ENCODE data around the gene LRMDA. TPM values are rescaled to one million over a fixed set of nuclear protein-coding genes. Genes with fewer than 3 reads are reported as not detected.

Gene LRMDA
- total RNA-seq, 2 experiments from 2014 or later, result not detected

DNA sequence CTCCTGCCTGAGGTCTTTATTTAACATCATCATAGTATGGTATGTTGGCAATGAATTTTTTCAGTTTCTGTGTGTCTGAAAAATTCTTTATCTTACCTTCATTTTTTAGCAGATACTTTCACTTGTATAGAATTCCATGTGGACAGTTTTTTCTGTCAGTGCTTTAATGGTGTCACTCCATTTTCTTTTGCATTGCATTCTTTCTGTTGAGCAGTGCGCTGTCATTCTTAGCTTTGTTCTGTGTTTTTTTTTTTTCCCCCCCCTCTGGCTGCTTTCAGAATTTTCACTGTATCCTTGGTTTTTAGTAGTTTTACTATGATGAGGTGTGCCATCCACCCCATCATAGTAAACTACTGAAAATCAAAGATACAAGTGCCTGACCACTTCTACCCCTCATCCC lies 120.7 kb downstream of the LRMDA start:
- Mint-ChIP-seq H3K27me3 (peaks cover 30% of the 10 kb centered on the region), H3K9me3 (peaks cover 8% of the 10 kb centered on the region), H3K36me3 (ENCODE audit: low read depth) (no peaks in the 10 kb centered on the region), H3K4me1 (ENCODE audit: low read depth) (no peaks in the 10 kb centered on the region), H3K27ac (no peak overlapping the region), H3K4me3 (no peak overlapping the region)
- Histone ChIP-seq H3K4me1 (ENCODE audit: insufficient read depth, low read length) (no peaks in the 10 kb centered on the region), H3K4me3 (ENCODE audit: low read length) (no peak overlapping the region), H3K9me3 (ENCODE audit: control insufficient read depth in 1 of 2, insufficient read depth in 1 of 2, low read length in 2 of 2) (no peaks in the 10 kb centered on the region), H3K36me3 (ENCODE audit: insufficient read depth, low read length) (no peaks in the 10 kb centered on the region), H3K27me3 (ENCODE audit: control insufficient read depth in 1 of 2, insufficient read depth in 2 of 2, low read length in 2 of 2) (peaks cover 3 to 6% of the 10 kb centered on the region in 2 experiments), H3K27ac (ENCODE audit: low read depth in 1 of 2, low read length in 2 of 2) (no peak overlapping the region)
- ChIA-PET CTCF (no interaction called here), POLR2A (no interaction called here)
- no peak for DNase-seq
- TF ChIP-seq, protein P1, sequence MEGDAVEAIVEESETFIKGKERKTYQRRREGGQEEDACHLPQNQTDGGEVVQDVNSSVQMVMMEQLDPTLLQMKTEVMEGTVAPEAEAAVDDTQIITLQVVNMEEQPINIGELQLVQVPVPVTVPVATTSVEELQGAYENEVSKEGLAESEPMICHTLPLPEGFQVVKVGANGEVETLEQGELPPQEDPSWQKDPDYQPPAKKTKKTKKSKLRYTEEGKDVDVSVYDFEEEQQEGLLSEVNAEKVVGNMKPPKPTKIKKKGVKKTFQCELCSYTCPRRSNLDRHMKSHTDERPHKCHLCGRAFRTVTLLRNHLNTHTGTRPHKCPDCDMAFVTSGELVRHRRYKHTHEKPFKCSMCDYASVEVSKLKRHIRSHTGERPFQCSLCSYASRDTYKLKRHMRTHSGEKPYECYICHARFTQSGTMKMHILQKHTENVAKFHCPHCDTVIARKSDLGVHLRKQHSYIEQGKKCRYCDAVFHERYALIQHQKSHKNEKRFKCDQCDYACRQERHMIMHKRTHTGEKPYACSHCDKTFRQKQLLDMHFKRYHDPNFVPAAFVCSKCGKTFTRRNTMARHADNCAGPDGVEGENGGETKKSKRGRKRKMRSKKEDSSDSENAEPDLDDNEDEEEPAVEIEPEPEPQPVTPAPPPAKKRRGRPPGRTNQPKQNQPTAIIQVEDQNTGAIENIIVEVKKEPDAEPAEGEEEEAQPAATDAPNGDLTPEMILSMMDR (IDR thresholded peaks at IDR 0.05), result no peak
- no peak for ATAC-seq (ENCODE audit: poor library complexity)
- intact Hi-C loops (cut with DNase I, micrococcal nuclease), result no loop called here

DNA sequence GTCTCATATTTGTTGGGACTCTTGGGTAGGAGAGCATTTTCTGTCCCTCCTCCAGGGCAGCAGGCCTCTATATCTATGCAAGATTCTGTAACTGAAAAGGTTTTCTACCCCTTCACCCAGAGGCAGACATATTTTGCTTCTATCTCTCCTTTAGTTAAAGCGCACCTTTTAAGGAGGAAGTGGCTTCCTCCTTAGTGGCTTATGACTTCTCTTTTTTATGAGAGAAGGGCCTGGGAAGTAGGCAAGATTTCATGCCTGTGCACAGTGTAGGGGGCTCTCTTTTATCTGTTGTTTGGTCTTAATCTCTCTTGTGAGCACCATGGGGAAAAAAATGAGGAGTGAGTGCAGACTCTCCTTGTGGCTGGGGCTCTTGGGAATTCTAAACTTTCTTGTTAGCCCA lies 122.1 kb downstream of the LRMDA start:
- DNase-seq (no peak), ATAC-seq (ENCODE audit: poor library complexity) (no peak)
- Mint-ChIP-seq H3K27ac (no peak overlapping the region), H3K9me3 (peaks cover 8% of the 10 kb centered on the region), H3K36me3 (ENCODE audit: low read depth) (no peaks in the 10 kb centered on the region), H3K27me3 (peaks cover 18% of the 10 kb centered on the region), H3K4me3 (no peak overlapping the region), H3K4me1 (ENCODE audit: low read depth) (no peaks in the 10 kb centered on the region)
- Histone ChIP-seq H3K36me3 (ENCODE audit: insufficient read depth, low read length) (no peaks in the 10 kb centered on the region), H3K9me3 (ENCODE audit: control insufficient read depth in 1 of 2, insufficient read depth in 1 of 2, low read length in 2 of 2) (no peaks in the 10 kb centered on the region), H3K27ac (ENCODE audit: low read depth in 1 of 2, low read length in 2 of 2) (no peak overlapping the region), H3K4me3 (ENCODE audit: low read length) (no peak overlapping the region), H3K27me3 (ENCODE audit: control insufficient read depth in 1 of 2, insufficient read depth in 2 of 2, low read length in 2 of 2) (peaks cover 0 to 6% of the 10 kb centered on the region in 2 experiments), H3K4me1 (ENCODE audit: insufficient read depth, low read length) (no peaks in the 10 kb centered on the region)
- intact Hi-C loops (cut with DNase I, micrococcal nuclease), result no loop called here
- ChIA-PET CTCF (no interaction called here), POLR2A (no interaction called here)
- TF ChIP-seq, protein P1 (IDR thresholded peaks at IDR 0.05), result no peak

DNA sequence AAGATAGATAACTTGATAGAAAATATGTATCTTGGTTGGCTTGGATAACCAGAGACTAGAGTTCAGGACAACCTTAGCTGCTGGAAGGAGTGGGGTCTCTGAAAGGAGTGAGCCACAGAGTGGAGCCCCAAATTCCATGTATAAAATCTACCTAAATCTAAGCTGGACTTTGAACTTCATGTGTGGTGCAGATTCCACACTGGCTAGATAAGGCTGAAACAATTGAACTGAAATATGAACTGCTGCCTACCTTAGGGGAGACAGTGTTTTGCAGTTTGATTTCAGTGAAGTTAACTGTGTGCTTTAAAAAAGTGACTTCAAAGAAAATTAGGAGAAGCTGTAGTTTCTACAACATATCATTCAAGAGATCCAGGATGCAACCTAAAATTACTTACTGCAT lies 123.9 kb downstream of the LRMDA start:
- no peaks in the 10 kb centered on the region for H3K36me3 Mint-ChIP-seq (ENCODE audit: low read depth)
- CTCF ChIA-PET, result no interaction called here

More for the DNA sequence above, 123.9 kb downstream of the LRMDA start:
- no peak overlapping the region for H3K27ac ChIP-seq (ENCODE audit: low read depth in 1 of 2, low read length in 2 of 2)
- no peak overlapping the region for H3K27ac Mint-ChIP-seq
- peaks cover 0 to 6% of the 10 kb centered on the region in 2 experiments for H3K27me3 ChIP-seq (ENCODE audit: control insufficient read depth in 1 of 2, insufficient read depth in 2 of 2, low read length in 2 of 2)
- peaks cover 8% of the 10 kb centered on the region for H3K9me3 Mint-ChIP-seq
- no peaks in the 10 kb centered on the region for H3K4me1 Mint-ChIP-seq (ENCODE audit: low read depth)
- H3K4me3 ChIP-seq (ENCODE audit: low read length), result no peak overlapping the region
- ATAC-seq (ENCODE audit: poor library complexity) (no peak), DNase-seq (no peak)
- peaks cover 12% of the 10 kb centered on the region for H3K27me3 Mint-ChIP-seq
- H3K4me1 ChIP-seq (ENCODE audit: insufficient read depth, low read length), result no peaks in the 10 kb centered on the region
- TF ChIP-seq, protein P1 (IDR thresholded peaks at IDR 0.05), result no peak
- H3K36me3 ChIP-seq (ENCODE audit: insufficient read depth, low read length), result no peaks in the 10 kb centered on the region
- intact Hi-C loops (cut with DNase I, micrococcal nuclease), result no loop called here
- H3K9me3 ChIP-seq (ENCODE audit: control insufficient read depth in 1 of 2, insufficient read depth in 1 of 2, low read length in 2 of 2), result no peaks in the 10 kb centered on the region
- POLR2A ChIA-PET, result no interaction called here
- H3K4me3 Mint-ChIP-seq, result no peak overlapping the region
